ENCODE data around the gene SMAD6.

The SMAD6 gene

GRCh38 chr15:66784174-66784573 lies 82.1 kb downstream of the SMAD6 start:
- H3K27ac Mint-ChIP-seq = no peak overlapping the region
- no peak overlapping the region for H3K4me3 Mint-ChIP-seq
- H3K36me3 Mint-ChIP-seq = no peaks in the 10 kb centered on the region
- no peaks in the 10 kb centered on the region for H3K9me3 Mint-ChIP-seq
- DNase-seq (ENCODE audit: low spot score in 2 of 2) (no peak), ATAC-seq (no peak)
- H3K4me1 Mint-ChIP-seq = no peaks in the 10 kb centered on the region

GRCh38 chr15:66785637-66786036 lies 83.6 kb downstream of the SMAD6 start:
- ATAC-seq = no peak
- no peaks in the 10 kb centered on the region for H3K9me3 Mint-ChIP-seq
- DNase-seq (ENCODE audit: low spot score in 2 of 2) = no peak
- H3K36me3 Mint-ChIP-seq = no peaks in the 10 kb centered on the region
- H3K4me3 Mint-ChIP-seq = no peak overlapping the region
- no peak overlapping the region for H3K27ac Mint-ChIP-seq
- H3K4me1 Mint-ChIP-seq = no peaks in the 10 kb centered on the region

GRCh38 chr15:66786222-66786621 lies 84.2 kb downstream of the SMAD6 start:
- Mint-ChIP-seq H3K27ac (peak overlapping the region; percentile 63), H3K36me3 (no peaks in the 10 kb centered on the region), H3K9me3 (no peaks in the 10 kb centered on the region), H3K4me1 (no peaks in the 10 kb centered on the region), H3K4me3 (no peak overlapping the region)
- DNase-seq (ENCODE audit: low spot score in 2 of 2) = no peak
- no peak for ATAC-seq

- Mint-ChIP-seq H3K36me3 (no peaks in the 10 kb centered on the region), H3K9me3 (no peaks in the 10 kb centered on the region), H3K4me1 (no peaks in the 10 kb centered on the region), H3K4me3 (no peak overlapping the region), H3K27ac (peak overlapping the region; percentile 63)
- ATAC-seq (no peak), DNase-seq (ENCODE audit: low spot score in 2 of 2) (no peak)
Measured at GRCh38 chr15:66786708-66787488, 84.9 kb downstream of the SMAD6 start.

- no peaks in the 10 kb centered on the region for H3K36me3 Mint-ChIP-seq
- DNase-seq (ENCODE audit: low spot score in 2 of 2) = no peak
- no peak for ATAC-seq
- H3K9me3 Mint-ChIP-seq = no peaks in the 10 kb centered on the region
- H3K27ac Mint-ChIP-seq = no peak overlapping the region
- H3K4me1 Mint-ChIP-seq = no peaks in the 10 kb centered on the region
- no peak overlapping the region for H3K4me3 Mint-ChIP-seq
Measured at GRCh38 chr15:66787489-66787871, 85.4 kb downstream of the SMAD6 start.

- DNase-seq (ENCODE audit: low spot score in 2 of 2) (no peak), ATAC-seq (no peak)
- Mint-ChIP-seq H3K27ac (no peak overlapping the region), H3K9me3 (no peaks in the 10 kb centered on the region), H3K4me1 (no peaks in the 10 kb centered on the region), H3K4me3 (no peak overlapping the region), H3K36me3 (no peaks in the 10 kb centered on the region)
Measured at GRCh38 chr15:66788024-66788423, 86.0 kb downstream of the SMAD6 start.

GRCh38 chr15:66789029-66790025 lies 87.3 kb downstream of the SMAD6 start:
- H3K36me3 Mint-ChIP-seq = no peaks in the 10 kb centered on the region
- no peak for DNase-seq (ENCODE audit: low spot score in 2 of 2)
- no peak overlapping the region for H3K27ac Mint-ChIP-seq
- H3K4me1 Mint-ChIP-seq = no peaks in the 10 kb centered on the region
- no peak overlapping the region for H3K4me3 Mint-ChIP-seq
- ATAC-seq = no peak
- no peaks in the 10 kb centered on the region for H3K9me3 Mint-ChIP-seq

- no peak for DNase-seq (ENCODE audit: low spot score in 2 of 2)
- H3K4me3 Mint-ChIP-seq = no peak overlapping the region
- H3K4me1 Mint-ChIP-seq = no peaks in the 10 kb centered on the region
- H3K36me3 Mint-ChIP-seq = no peaks in the 10 kb centered on the region
- H3K27ac Mint-ChIP-seq = no peak overlapping the region
- H3K9me3 Mint-ChIP-seq = no peaks in the 10 kb centered on the region
- no peak for ATAC-seq
Measured at GRCh38 chr15:66795851-66796250, 93.8 kb downstream of the SMAD6 start.

- ATAC-seq (no peak), DNase-seq (ENCODE audit: low spot score in 2 of 2) (no peak)
- Mint-ChIP-seq H3K27ac (no peak overlapping the region), H3K4me1 (no peaks in the 10 kb centered on the region), H3K36me3 (no peaks in the 10 kb centered on the region), H3K4me3 (no peak overlapping the region), H3K9me3 (no peaks in the 10 kb centered on the region)
Measured at GRCh38 chr15:66796343-66796742, 94.3 kb downstream of the SMAD6 start.

- Mint-ChIP-seq H3K27ac (no peak overlapping the region), H3K9me3 (no peaks in the 10 kb centered on the region), H3K4me3 (no peak overlapping the region), H3K36me3 (no peaks in the 10 kb centered on the region), H3K4me1 (no peaks in the 10 kb centered on the region)
- DNase-seq (ENCODE audit: low spot score in 2 of 2) (no peak), ATAC-seq (no peak)
Measured at GRCh38 chr15:66797921-66798320, 95.9 kb downstream of the SMAD6 start.

- DNase-seq (ENCODE audit: low spot score in 2 of 2) = no peak
- no peak overlapping the region for H3K4me3 Mint-ChIP-seq
Measured at GRCh38 chr15:66798426-66799061, 96.5 kb downstream of the SMAD6 start.

GRCh38 chr15:66799242-66799641 lies 97.2 kb downstream of the SMAD6 start:
- ATAC-seq = no peak
- Mint-ChIP-seq H3K27ac (no peak overlapping the region), H3K4me1 (no peaks in the 10 kb centered on the region), H3K9me3 (no peaks in the 10 kb centered on the region), H3K4me3 (no peak overlapping the region), H3K36me3 (no peaks in the 10 kb centered on the region)
- DNase-seq (ENCODE audit: low spot score in 2 of 2) = no peak

More at GRCh38 chr15:66798426-66799061, 96.5 kb downstream of the SMAD6 start:
- Mint-ChIP-seq H3K36me3 (no peaks in the 10 kb centered on the region), H3K27ac (no peak overlapping the region), H3K4me1 (no peaks in the 10 kb centered on the region), H3K9me3 (no peaks in the 10 kb centered on the region)
- no peak for ATAC-seq

GRCh38 chr15:66800584-66801235 lies 98.7 kb downstream of the SMAD6 start:
- no peaks in the 10 kb centered on the region for H3K36me3 Mint-ChIP-seq
- no peak for DNase-seq (ENCODE audit: low spot score in 2 of 2)
- no peaks in the 10 kb centered on the region for H3K4me1 Mint-ChIP-seq
- H3K4me3 Mint-ChIP-seq = no peak overlapping the region
- H3K27ac Mint-ChIP-seq = no peak overlapping the region
- no peak for ATAC-seq
- no peaks in the 10 kb centered on the region for H3K9me3 Mint-ChIP-seq

- Mint-ChIP-seq H3K9me3 (no peaks in the 10 kb centered on the region), H3K4me1 (no peaks in the 10 kb centered on the region), H3K4me3 (no peak overlapping the region), H3K36me3 (no peaks in the 10 kb centered on the region), H3K27ac (no peak overlapping the region)
- DNase-seq (ENCODE audit: low spot score in 2 of 2) (no peak), ATAC-seq (no peak)
Measured at GRCh38 chr15:66801266-66801665, 99.2 kb downstream of the SMAD6 start.

All from stimulated activated effector memory CD8-positive, alpha-beta T cell treated with anti-CD3 and anti-CD28 coated beads, Interleukin-12 subunit alpha, Interleukin-12 subunit beta, amount 100 ng/mL, for 72 hours (primary cell).